Smooth muscle cell (in vitro differentiated cells): ENCODE data around the gene SH2D2A. TPM values are rescaled to one million over a fixed set of nuclear protein-coding genes. Genes with fewer than 3 reads are reported as not detected.
A peak's percentile ranks its signal among the peaks of the same experiment; 100 is the strongest.

ENCODE experiments used
- DNase-seq: peaks from one replicate; lab custom pipeline; 2025; ENCODE audit not compliant: unreplicated experiment; lab: John Stamatoyannopoulos, UW
- H2AFZ ChIP-seq: fragments of 200-600 bp; sonication (generic); 2 replicates; pipeline ENCODE4 v1.6.0; 2016; ENCODE audit warnings: antibody characterized with exemption, low read depth, mild to moderate bottlenecking
- H3F3A ChIP-seq: fragments of 200-600 bp; sonication (generic); 2 replicates; pipeline ENCODE4 v1.6.0; 2017; ENCODE audit warnings: antibody characterized with exemption, low read depth
- H3K27ac ChIP-seq: fragments of 200-600 bp; sonication (generic); 2 replicates; pipeline ENCODE4 v1.5.1; 2016; ENCODE audit warnings: low read depth, mild to moderate bottlenecking
- H3K27me3 ChIP-seq: fragments of 200-600 bp; sonication (generic); 2 replicates; pipeline ENCODE4 v1.6.1; 2016; ENCODE audit warnings: low read depth, mild to moderate bottlenecking
- H3K36me3 ChIP-seq: fragments of 200-600 bp; sonication (generic); 2 replicates; pipeline ENCODE4 v1.5.1; 2016; ENCODE audit warnings: low read depth
- H3K4me1 ChIP-seq: fragments of 200-600 bp; sonication (generic); 2 replicates; pipeline ENCODE4 v1.5.1; 2016; ENCODE audit warnings: low read depth
- H3K4me2 ChIP-seq: fragments of 200-600 bp; sonication (generic); 2 replicates; pipeline ENCODE4 v1.6.0; 2016; ENCODE audit warnings: mild to moderate bottlenecking
- H3K4me3 ChIP-seq: fragments of 200-600 bp; sonication (generic); 2 replicates; pipeline ENCODE4 v1.5.1; 2016; ENCODE audit warnings: mild to moderate bottlenecking
- H3K79me2 ChIP-seq: fragments of 200-600 bp; sonication (generic); 2 replicates; pipeline ENCODE4 v1.6.0; 2016; ENCODE audit warnings: low read depth, mild to moderate bottlenecking
- H3K9ac ChIP-seq: fragments of 200-600 bp; sonication (generic); 2 replicates; pipeline ENCODE4 v1.6.0; 2016; ENCODE audit warnings: low read depth
- H3K9me3 ChIP-seq: fragments of 200-600 bp; sonication (generic); replicated peaks from 2 replicates; pipeline ENCODE4 v1.5.1; 2016; ENCODE audit warnings: low read depth
- H4K20me1 ChIP-seq: fragments of 200-600 bp; sonication (generic); 2 replicates; pipeline ENCODE4 v1.6.0; 2016; ENCODE audit warnings: low read depth
- WGBS: methylation state at CpG from one replicate; pipeline ENCODE4 v1.1.7; 2016; ENCODE audit warnings: low lambda C conversion rate; 5-methylcytosine and 5-hydroxymethylcytosine counted together
- polyA plus RNA-seq: library from polyadenylated mRNA; unstranded; fragments of >200 nt; fragmentation: Nextera tagmentation; extraction: Ambion mirVana; gene quantifications from 2 replicates; pipeline ENCODE4 v1.2.1, GENCODE V29; 2016
- total RNA-seq: library from RNA; depleted of rRNA; stranded (reverse); fragments of >200 nt; gene quantifications from 2 replicates; pipeline ENCODE4 v1.2.3, GENCODE V29; 2014
- TF ChIP-seq, protein P1 (sequence below): fragments of 200-600 bp; sonication (generic); IDR thresholded peaks from 2 replicates; pipeline ENCODE4 v1.5.1; 2017; ENCODE audit warnings: borderline replicate concordance, mild to moderate bottlenecking, antibody characterized with exemption; ENCODE audit not compliant: insufficient read depth, poor library complexity, severe bottlenecking

SH2D2A gene
- total and polyA plus RNA-seq, 2 experiments from 2014 or later, result 14.4 to 36.9 TPM

GRCh38 chr1:156801409-156802121, 15.1 kb downstream of the SH2D2A start:
- 45% methylated on average over 7 of the region's 7 CpGs for WGBS
- Histone ChIP-seq H3K27me3 (no peaks in the 10 kb centered on the region), H2AFZ (no peak overlapping the region), H4K20me1 (peaks cover 38% of the 10 kb centered on the region), H3K27ac (peak overlapping the region; percentile 65), H3K79me2 (no peaks in the 10 kb centered on the region), H3F3A (peaks cover 45% of the 10 kb centered on the region), H3K4me3 (no peak overlapping the region), H3K9me3 (no peaks in the 10 kb centered on the region), H3K9ac (no peak overlapping the region), H3K36me3 (peaks cover 2% of the 10 kb centered on the region), H3K4me1 (peaks cover 14% of the 10 kb centered on the region), H3K4me2 (peak overlapping the region; percentile 52)
- DNase-seq, result no peak
- TF ChIP-seq, protein P1, sequence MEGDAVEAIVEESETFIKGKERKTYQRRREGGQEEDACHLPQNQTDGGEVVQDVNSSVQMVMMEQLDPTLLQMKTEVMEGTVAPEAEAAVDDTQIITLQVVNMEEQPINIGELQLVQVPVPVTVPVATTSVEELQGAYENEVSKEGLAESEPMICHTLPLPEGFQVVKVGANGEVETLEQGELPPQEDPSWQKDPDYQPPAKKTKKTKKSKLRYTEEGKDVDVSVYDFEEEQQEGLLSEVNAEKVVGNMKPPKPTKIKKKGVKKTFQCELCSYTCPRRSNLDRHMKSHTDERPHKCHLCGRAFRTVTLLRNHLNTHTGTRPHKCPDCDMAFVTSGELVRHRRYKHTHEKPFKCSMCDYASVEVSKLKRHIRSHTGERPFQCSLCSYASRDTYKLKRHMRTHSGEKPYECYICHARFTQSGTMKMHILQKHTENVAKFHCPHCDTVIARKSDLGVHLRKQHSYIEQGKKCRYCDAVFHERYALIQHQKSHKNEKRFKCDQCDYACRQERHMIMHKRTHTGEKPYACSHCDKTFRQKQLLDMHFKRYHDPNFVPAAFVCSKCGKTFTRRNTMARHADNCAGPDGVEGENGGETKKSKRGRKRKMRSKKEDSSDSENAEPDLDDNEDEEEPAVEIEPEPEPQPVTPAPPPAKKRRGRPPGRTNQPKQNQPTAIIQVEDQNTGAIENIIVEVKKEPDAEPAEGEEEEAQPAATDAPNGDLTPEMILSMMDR, result peak; percentile 37

DNA sequence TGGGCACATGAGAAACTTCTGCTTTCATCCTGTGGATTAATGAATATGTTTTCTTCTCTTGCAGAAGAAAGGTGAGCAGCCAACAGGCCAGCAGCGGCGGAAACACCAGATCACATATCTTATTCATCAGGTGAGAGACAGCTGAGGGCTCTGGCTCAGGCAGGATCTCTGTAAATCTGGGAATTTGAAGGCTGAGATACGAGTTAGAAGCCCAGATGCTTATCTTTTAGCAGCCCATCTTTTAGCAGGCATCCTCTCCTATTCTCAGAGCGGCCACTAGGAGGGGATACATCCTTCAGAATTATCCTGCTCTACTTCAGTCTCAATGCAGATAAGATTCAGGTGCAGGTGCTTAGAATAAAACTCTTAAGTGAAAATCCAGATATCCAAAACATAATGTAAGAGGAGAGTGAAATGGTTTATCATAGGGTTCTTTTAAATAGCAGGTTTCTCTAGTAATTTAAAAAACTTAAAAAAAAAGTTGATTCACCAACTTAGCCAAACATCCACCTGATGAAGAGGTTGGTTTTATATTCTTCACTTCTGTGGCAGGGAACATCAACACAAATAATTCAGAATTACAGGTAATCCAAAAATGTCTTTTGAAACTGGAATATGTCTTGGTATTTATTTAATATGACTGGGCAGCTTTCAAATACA, 19.3 kb downstream of the SH2D2A start:
- no peak for DNase-seq
- peaks cover 2% of the 10 kb centered on the region for H3K36me3 ChIP-seq
- no peaks in the 10 kb centered on the region for H3K9me3 ChIP-seq
- H3F3A ChIP-seq, result peaks cover 63% of the 10 kb centered on the region
- H3K27ac ChIP-seq, result no peak overlapping the region
- H3K4me2 ChIP-seq, result no peak overlapping the region
- H3K9ac ChIP-seq, result no peak overlapping the region
- 28% methylated on average over 4 of the region's 4 CpGs for WGBS
- no peaks in the 10 kb centered on the region for H3K79me2 ChIP-seq
- H3K4me3 ChIP-seq, result no peak overlapping the region
- no peaks in the 10 kb centered on the region for H3K4me1 ChIP-seq
- H4K20me1 ChIP-seq, result peaks cover 80% of the 10 kb centered on the region
- TF ChIP-seq, protein P1, result peak; percentile 79
- H3K27me3 ChIP-seq, result no peaks in the 10 kb centered on the region
- no peak overlapping the region for H2AFZ ChIP-seq

GRCh38 chr1:156796340-156797097, 20.1 kb downstream of the SH2D2A start:
- Histone ChIP-seq H3K36me3 (peaks cover 2% of the 10 kb centered on the region), H3K9me3 (no peaks in the 10 kb centered on the region), H4K20me1 (peaks cover 88% of the 10 kb centered on the region), H3K4me2 (no peak overlapping the region), H2AFZ (no peak overlapping the region), H3K4me1 (no peaks in the 10 kb centered on the region), H3K27ac (no peak overlapping the region), H3K79me2 (no peaks in the 10 kb centered on the region), H3K4me3 (no peak overlapping the region), H3K27me3 (no peaks in the 10 kb centered on the region), H3K9ac (no peak overlapping the region), H3F3A (peaks cover 69% of the 10 kb centered on the region)
- TF ChIP-seq, protein P1, result no peak
- WGBS, result 86% methylated on average over 8 of the region's 8 CpGs
- DNase-seq, result no peak
